Endodermal cell (in vitro differentiated cells): ENCODE data around the gene KTN1. TPM values are rescaled to one million over a fixed set of nuclear protein-coding genes. Genes with fewer than 3 reads are reported as not detected.

Experiments
- DNase-seq: peaks from one replicate; pipeline ENCODE4 v3.0.0-alpha.2; 2017
- H3K27ac ChIP-seq: 2 replicates; pipeline ENCODE4 v1.5.1; 2013; ENCODE audit warnings: mild to moderate bottlenecking, low read depth, low read length, moderate library complexity
- H3K27me3 ChIP-seq: 2 replicates; pipeline ENCODE4 v1.6.1; 2013; ENCODE audit warnings: mild to moderate bottlenecking, low read length, moderate library complexity; ENCODE audit not compliant: insufficient read depth, control insufficient read depth, poor library complexity, severe bottlenecking
- H3K36me3 ChIP-seq: 2 replicates; pipeline ENCODE4 v1.7.0; 2013; ENCODE audit warnings: mild to moderate bottlenecking, low read length, moderate library complexity; ENCODE audit not compliant: control insufficient read depth, insufficient read depth
- H3K4me1 ChIP-seq: one replicate; pipeline ENCODE4 v1.7.0; 2013; ENCODE audit warnings: low read length; ENCODE audit not compliant: control insufficient read depth, insufficient read depth
- H3K4me3 ChIP-seq: 2 replicates; pipeline ENCODE4 v1.5.1; 2013; ENCODE audit warnings: mild to moderate bottlenecking, low read length, moderate library complexity
- H3K9ac ChIP-seq: 2 replicates; pipeline ENCODE4 v1.6.1; 2013; ENCODE audit warnings: mild to moderate bottlenecking, low read length, moderate library complexity; ENCODE audit not compliant: poor library complexity, severe bottlenecking; ENCODE audit errors: extremely low read depth
- H3K9me3 ChIP-seq: 2 replicates; pipeline ENCODE4 v1.6.1; 2013; ENCODE audit warnings: mild to moderate bottlenecking, low read length, moderate library complexity; ENCODE audit not compliant: control insufficient read depth
- H3K27ac Mint-ChIP-seq: 2 replicates; pipeline ENCODE4 v1.8.0; 2020; ENCODE audit warnings: mixed read lengths
- H3K27me3 Mint-ChIP-seq: 2 replicates; pipeline ENCODE4 v1.8.0; 2021; ENCODE audit warnings: mild to moderate bottlenecking, mixed read lengths; ENCODE audit not compliant: insufficient read depth
- H3K36me3 Mint-ChIP-seq: 2 replicates; pipeline ENCODE4 v1.8.0; 2020; ENCODE audit warnings: low read depth, mixed read lengths
- H3K4me1 Mint-ChIP-seq: 2 replicates; pipeline ENCODE4 v1.8.0; 2020; ENCODE audit warnings: mixed read lengths
- H3K4me3 Mint-ChIP-seq: 2 replicates; pipeline ENCODE4 v1.8.0; 2020; ENCODE audit warnings: mild to moderate bottlenecking, moderate library complexity, mixed read lengths
- H3K9me3 Mint-ChIP-seq: 2 replicates; pipeline ENCODE4 v1.8.0; 2020; ENCODE audit warnings: mild to moderate bottlenecking, mixed read lengths
- CTCF ChIP-seq: fragments of 200-600 bp; sonication (generic); conservative IDR thresholded peaks from 2 replicates; pipeline ENCODE4 v1.5.0; 2021; ENCODE audit warnings: antibody characterized with exemption, mild to moderate bottlenecking
- WGBS, 2 experiments: methylation state at CpG; one replicate each; pipeline versions ENCODE4 v1.1.5 to v1.1.7; 2013; ENCODE audit warnings: missing lambda C conversion rate in 2 of 2, mixed read lengths in 1 of 2; ENCODE audit not compliant: insufficient coverage in 1 of 2, insufficient read length in 1 of 2; 5-methylcytosine and 5-hydroxymethylcytosine counted together
- total RNA-seq, 2 donors: library from RNA; stranded (reverse); fragmentation: NEBNext Ultra II Directional in 1 of 2; extraction: Animal tissue kit (Norgen Biotek cat#: 25700) in 1 of 2; gene quantifications; 2 replicates in 1 of 2; 3 replicates in 1 of 2; pipeline ENCODE4 v1.2.1, GENCODE V29; 2021

KTN1 gene
- total RNA-seq, 2 donors from 2014 or later: 215 to 239 TPM

DNA sequence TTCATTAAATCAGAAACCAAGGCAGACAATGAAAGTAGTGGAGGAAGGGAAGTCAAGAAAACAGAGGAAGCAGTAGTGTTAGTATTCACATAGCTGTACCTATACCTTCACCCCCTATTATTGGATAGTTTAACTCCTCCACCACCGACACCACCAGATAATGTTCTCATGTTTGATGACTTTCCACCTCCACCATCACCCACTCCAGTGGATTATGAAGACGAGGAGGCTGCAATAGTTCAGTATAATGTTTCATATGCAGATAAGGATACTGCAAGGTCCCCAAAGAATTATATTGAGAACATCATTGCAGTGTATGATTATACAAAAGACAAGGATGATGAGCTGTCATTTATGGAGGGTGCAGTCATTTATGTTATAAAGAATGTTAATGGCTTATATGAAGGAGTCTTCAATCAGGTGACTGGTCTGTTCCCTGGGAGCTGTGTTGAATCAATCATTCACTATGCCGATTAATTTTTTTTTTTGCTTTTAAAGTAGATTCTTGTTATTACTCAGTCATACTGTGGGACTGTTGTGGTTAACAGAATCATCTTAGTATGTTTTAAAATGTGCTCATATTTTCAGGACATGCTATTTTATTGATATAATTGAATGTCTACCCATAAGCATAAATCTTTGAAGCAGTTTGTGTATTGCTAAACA is 32.2 kb upstream of the KTN1 start:
- DNase-seq: no peak
- Histone ChIP-seq H3K9me3 (no peaks in the 10 kb centered on the region), H3K4me3 (no peak overlapping the region), H3K27me3 (no peaks in the 10 kb centered on the region), H3K36me3 (no peaks in the 10 kb centered on the region), H3K4me1 (no peaks in the 10 kb centered on the region), H3K27ac (no peak overlapping the region), H3K9ac (no peak overlapping the region)
- Mint-ChIP-seq H3K9me3 (peaks cover 2% of the 10 kb centered on the region), H3K27ac (no peak overlapping the region), H3K36me3 (no peaks in the 10 kb centered on the region), H3K27me3 (no peaks in the 10 kb centered on the region), H3K4me1 (peaks cover 6% of the 10 kb centered on the region), H3K4me3 (no peak overlapping the region)
- no peak for TF ChIP-seq CTCF
- WGBS, 2 experiments: 100% methylated on average over 2 of the region's 3 CpGs; no CpG with 5 or more reads in 1 of the 2 experiments

DNA sequence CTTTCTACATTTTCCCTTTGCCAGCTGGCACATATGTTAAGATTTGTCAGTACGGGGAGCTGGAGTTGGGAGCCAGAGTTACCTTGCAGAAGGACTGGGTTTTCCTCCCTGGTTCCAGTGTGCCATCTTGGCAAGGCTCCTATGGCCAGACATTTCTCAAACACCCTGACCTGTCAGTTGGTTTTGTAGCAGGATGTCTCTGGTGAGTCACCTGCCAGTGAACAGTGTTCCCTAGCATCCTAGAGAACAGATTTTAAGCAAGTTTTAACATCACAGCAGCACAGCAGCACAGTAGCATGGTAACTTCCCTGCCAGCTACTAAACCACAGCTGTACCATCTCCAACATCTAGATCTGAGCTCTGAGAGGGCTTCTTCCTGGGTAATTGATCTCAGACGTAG is 26.2 kb upstream of the KTN1 start:
- no peak overlapping the region for H3K27ac Mint-ChIP-seq
- no peaks in the 10 kb centered on the region for H3K36me3 ChIP-seq

GRCh38 chr14:55556929-55557623 is 22.9 kb upstream of the KTN1 start:
- H3K9me3 Mint-ChIP-seq: peaks cover 2% of the 10 kb centered on the region

More for the DNA sequence above, 26.2 kb upstream of the KTN1 start:
- Histone ChIP-seq H3K4me1 (no peaks in the 10 kb centered on the region), H3K27me3 (no peaks in the 10 kb centered on the region), H3K4me3 (no peak overlapping the region), H3K27ac (no peak overlapping the region), H3K9ac (no peak overlapping the region), H3K9me3 (no peaks in the 10 kb centered on the region)
- H3K27me3 Mint-ChIP-seq: no peaks in the 10 kb centered on the region
- no peaks in the 10 kb centered on the region for H3K4me1 Mint-ChIP-seq
- TF ChIP-seq CTCF: no peak
- no peaks in the 10 kb centered on the region for H3K36me3 Mint-ChIP-seq
- WGBS, 2 experiments: 94 to 100% methylated on average over 1 to 2 of the region's 2 CpGs
- peaks cover 2% of the 10 kb centered on the region for H3K9me3 Mint-ChIP-seq
- no peak overlapping the region for H3K4me3 Mint-ChIP-seq
- DNase-seq: no peak

More at GRCh38 chr14:55556929-55557623, 22.9 kb upstream of the KTN1 start:
- H3K27me3 Mint-ChIP-seq: no peaks in the 10 kb centered on the region
- Histone ChIP-seq H3K9ac (no peak overlapping the region), H3K4me3 (no peak overlapping the region), H3K9me3 (no peaks in the 10 kb centered on the region), H3K4me1 (no peaks in the 10 kb centered on the region), H3K36me3 (no peaks in the 10 kb centered on the region), H3K27me3 (no peaks in the 10 kb centered on the region), H3K27ac (no peak overlapping the region)
- no peak for TF ChIP-seq CTCF
- no peak overlapping the region for H3K27ac Mint-ChIP-seq
- DNase-seq: no peak
- 94% methylated on average over 2 to 3 of the region's 3 CpGs for WGBS, 2 experiments
- H3K4me1 Mint-ChIP-seq: no peaks in the 10 kb centered on the region
- no peak overlapping the region for H3K4me3 Mint-ChIP-seq
- no peaks in the 10 kb centered on the region for H3K36me3 Mint-ChIP-seq
